DOHH2 (cell line): Measurements from ENCODE around the gene PTPN14.

Experiments used
- EZH2phosphoT487 ChIP-seq: fragments of 200-600 bp; sonication (generic); IDR thresholded peaks from 2 replicates; pipeline ENCODE4 v1.6.1; 2017; ENCODE audit warnings: borderline replicate concordance, mild to moderate bottlenecking, antibody characterized with exemption, low read length, moderate library complexity, mixed read lengths
- TF ChIP-seq, protein P1 (sequence below): fragments of 200-600 bp; sonication (generic); IDR thresholded peaks from one replicate; pipeline ENCODE4 v1.5.1; 2014; ENCODE audit warnings: antibody characterized with exemption, mild to moderate bottlenecking, low read depth, low read length; ENCODE audit not compliant: poor library complexity, severe bottlenecking

DNA sequence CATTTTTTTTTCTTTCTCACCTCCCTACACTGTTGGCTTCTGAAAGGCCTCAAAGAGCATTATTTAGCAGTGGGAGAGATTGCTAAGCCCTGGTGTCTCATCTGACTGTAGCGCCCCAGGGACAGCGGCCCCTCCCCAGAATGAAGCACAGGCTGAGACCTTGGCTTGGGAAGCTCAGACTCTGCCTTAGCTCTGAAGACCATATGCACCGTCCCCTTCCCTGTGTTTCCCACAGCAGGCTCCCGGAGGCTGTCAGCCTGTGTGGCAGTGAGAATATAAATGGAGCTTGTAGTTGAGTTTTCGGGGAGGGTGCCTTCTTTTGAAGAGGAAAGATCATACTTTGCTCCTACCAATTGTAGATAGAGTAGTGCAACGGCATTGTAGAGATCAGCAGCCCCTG, 245.1 kb downstream of the PTPN14 start:
- TF ChIP-seq, protein P1, sequence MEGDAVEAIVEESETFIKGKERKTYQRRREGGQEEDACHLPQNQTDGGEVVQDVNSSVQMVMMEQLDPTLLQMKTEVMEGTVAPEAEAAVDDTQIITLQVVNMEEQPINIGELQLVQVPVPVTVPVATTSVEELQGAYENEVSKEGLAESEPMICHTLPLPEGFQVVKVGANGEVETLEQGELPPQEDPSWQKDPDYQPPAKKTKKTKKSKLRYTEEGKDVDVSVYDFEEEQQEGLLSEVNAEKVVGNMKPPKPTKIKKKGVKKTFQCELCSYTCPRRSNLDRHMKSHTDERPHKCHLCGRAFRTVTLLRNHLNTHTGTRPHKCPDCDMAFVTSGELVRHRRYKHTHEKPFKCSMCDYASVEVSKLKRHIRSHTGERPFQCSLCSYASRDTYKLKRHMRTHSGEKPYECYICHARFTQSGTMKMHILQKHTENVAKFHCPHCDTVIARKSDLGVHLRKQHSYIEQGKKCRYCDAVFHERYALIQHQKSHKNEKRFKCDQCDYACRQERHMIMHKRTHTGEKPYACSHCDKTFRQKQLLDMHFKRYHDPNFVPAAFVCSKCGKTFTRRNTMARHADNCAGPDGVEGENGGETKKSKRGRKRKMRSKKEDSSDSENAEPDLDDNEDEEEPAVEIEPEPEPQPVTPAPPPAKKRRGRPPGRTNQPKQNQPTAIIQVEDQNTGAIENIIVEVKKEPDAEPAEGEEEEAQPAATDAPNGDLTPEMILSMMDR: no peak
- TF ChIP-seq EZH2phosphoT487: no peak
